GM12878 (cell line): ENCODE results near the gene ZBED4.

ENCODE experiments used
- BRCA1 ChIP-seq: IDR thresholded peaks from 2 replicates; pipeline ENCODE4 v1.6.1; 2011; ENCODE audit warnings: low read depth, low read length, improper control_type of control experiment
- CEBPB ChIP-seq, 2 experiments: fragments of 150-350 bp in 1 of 2; IDR thresholded peaks; 2 replicates each; pipeline ENCODE4 v1.6.1; 2012 to 2014; ENCODE audit warnings: low read depth in 2 of 2, low read length in 2 of 2, borderline replicate concordance in 1 of 2, inconsistent platforms in 1 of 2
- EGR1 ChIP-seq, 2 experiments: IDR thresholded peaks; 1 replicate in 1 of 2; 2 replicates in 1 of 2; pipeline ENCODE4 v1.6.1; 2011 to 2012; ENCODE audit warnings: low read depth in 2 of 2, low read length in 2 of 2, borderline replicate concordance in 1 of 2, mild to moderate bottlenecking in 1 of 2, moderate library complexity in 1 of 2
- EP300 ChIP-seq, 2 experiments: fragments of 150-350 bp in 1 of 2; IDR thresholded peaks; 2 replicates each; pipeline ENCODE4 v1.6.1; 2011 to 2012; ENCODE audit warnings: low read depth in 2 of 2, low read length in 2 of 2, borderline replicate concordance in 1 of 2, improper control_type of control experiment in 1 of 2, inconsistent platforms in 1 of 2; ENCODE audit not compliant: control insufficient read depth in 1 of 2
- MAX ChIP-seq: IDR thresholded peaks from 2 replicates; pipeline ENCODE4 v1.6.1; 2012; ENCODE audit warnings: low read depth, low read length, improper control_type of control experiment
- MXI1 ChIP-seq: fragments of 150-350 bp; IDR thresholded peaks from 2 replicates; pipeline ENCODE4 v1.6.1; 2011; ENCODE audit warnings: low read depth, mild to moderate bottlenecking, inconsistent platforms, low read length, improper control_type of control experiment
- NR2C2 ChIP-seq: IDR thresholded peaks from 2 replicates; pipeline ENCODE4 v1.6.1; 2011; ENCODE audit warnings: borderline replicate concordance, low read depth; ENCODE audit not compliant: control insufficient read depth, insufficient read length
- POLR2AphosphoS5 ChIP-seq: IDR thresholded peaks from 2 replicates; pipeline ENCODE4 v1.6.1; 2011; ENCODE audit warnings: mild to moderate bottlenecking, low read length, inconsistent platforms
- RFX5 ChIP-seq: IDR thresholded peaks from 2 replicates; pipeline ENCODE4 v1.6.1; 2011; ENCODE audit warnings: low read depth, low read length, improper control_type of control experiment
- ZBTB33 ChIP-seq: fragments of 450-650 bp; IDR thresholded peaks from 2 replicates; pipeline ENCODE4 v1.6.1; 2017; ENCODE audit warnings: mild to moderate bottlenecking
- TF ChIP-seq, protein P1 (sequence below), 3 experiments: IDR thresholded peaks in 2 of 3; conservative IDR thresholded peaks in 1 of 3; 2 replicates each; pipeline ENCODE4 v1.5.1; 2011; ENCODE audit warnings: low read depth in 3 of 3, low read length in 3 of 3, mild to moderate bottlenecking in 3 of 3, control low read depth in 2 of 3, moderate library complexity in 2 of 3, inconsistent platforms in 1 of 3, mixed read lengths in 1 of 3; ENCODE audit not compliant: control insufficient read depth in 2 of 3, insufficient read depth in 1 of 3; ENCODE audit errors: extremely low read depth in 1 of 3

DNA sequence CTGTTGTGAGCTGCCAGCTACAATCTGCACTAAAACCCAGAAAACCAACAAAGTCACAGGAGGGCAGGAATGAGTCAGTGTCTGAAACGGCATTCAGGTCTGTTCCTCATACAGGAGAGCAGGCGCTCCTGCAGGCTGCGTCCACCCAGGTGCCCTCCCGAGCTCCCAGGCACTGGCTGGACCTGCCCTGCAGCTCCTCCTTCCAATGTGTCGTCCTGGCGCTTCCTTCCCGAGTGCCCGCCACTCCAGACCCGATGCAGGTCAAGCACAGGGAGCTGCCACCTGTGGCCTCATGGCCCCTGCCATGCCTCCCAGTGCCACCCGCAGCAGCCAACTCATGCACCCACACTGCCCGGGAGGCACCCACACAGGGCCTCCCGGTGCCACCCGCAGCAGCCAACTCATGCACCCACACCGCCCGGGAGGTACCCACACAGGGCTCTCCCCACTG is 38.0 kb upstream of the ZBED4 start:
- no peak for TF ChIP-seq CEBPB (IDR thresholded peaks at IDR 0.05; ENCODE audit: borderline replicate concordance in 1 of 2, low read depth in 2 of 2, low read length in 2 of 2)
- no peak for TF ChIP-seq NR2C2
- TF ChIP-seq EP300 (IDR thresholded peaks at IDR 0.05; ENCODE audit: borderline replicate concordance in 1 of 2, control insufficient read depth in 1 of 2, low read depth in 2 of 2, low read length in 2 of 2), result no peak
- TF ChIP-seq MAX, result no peak
- TF ChIP-seq MXI1, result no peak
- TF ChIP-seq, protein P1, sequence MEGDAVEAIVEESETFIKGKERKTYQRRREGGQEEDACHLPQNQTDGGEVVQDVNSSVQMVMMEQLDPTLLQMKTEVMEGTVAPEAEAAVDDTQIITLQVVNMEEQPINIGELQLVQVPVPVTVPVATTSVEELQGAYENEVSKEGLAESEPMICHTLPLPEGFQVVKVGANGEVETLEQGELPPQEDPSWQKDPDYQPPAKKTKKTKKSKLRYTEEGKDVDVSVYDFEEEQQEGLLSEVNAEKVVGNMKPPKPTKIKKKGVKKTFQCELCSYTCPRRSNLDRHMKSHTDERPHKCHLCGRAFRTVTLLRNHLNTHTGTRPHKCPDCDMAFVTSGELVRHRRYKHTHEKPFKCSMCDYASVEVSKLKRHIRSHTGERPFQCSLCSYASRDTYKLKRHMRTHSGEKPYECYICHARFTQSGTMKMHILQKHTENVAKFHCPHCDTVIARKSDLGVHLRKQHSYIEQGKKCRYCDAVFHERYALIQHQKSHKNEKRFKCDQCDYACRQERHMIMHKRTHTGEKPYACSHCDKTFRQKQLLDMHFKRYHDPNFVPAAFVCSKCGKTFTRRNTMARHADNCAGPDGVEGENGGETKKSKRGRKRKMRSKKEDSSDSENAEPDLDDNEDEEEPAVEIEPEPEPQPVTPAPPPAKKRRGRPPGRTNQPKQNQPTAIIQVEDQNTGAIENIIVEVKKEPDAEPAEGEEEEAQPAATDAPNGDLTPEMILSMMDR (IDR thresholded peaks at IDR 0.05 in 2 of 3, conservative IDR thresholded peaks at IDR 0.05 in 1 of 3; ENCODE audit: control insufficient read depth in 2 of 3, extremely low read depth in 1 of 3, insufficient read depth in 1 of 3, low read depth in 3 of 3, low read length in 3 of 3), result no peak; a peak in 1 of 6 replicates
- TF ChIP-seq POLR2AphosphoS5, result no peak
- TF ChIP-seq BRCA1, result no peak
- TF ChIP-seq RFX5, result no peak
- TF ChIP-seq ZBTB33, result no peak
- no peak for TF ChIP-seq EGR1 (IDR thresholded peaks at IDR 0.05; ENCODE audit: borderline replicate concordance in 1 of 2, low read depth in 2 of 2, low read length in 2 of 2)
